IPS DF 6.9 (cell line): ENCODE results near the gene ERCC1.
"Not testable (repeated sequence)": the region's sequence is repeated elsewhere in the genome, so short reads cannot be mapped to it uniquely, and the experiment has no call there.

Experiments used
- DNase-seq: peaks from one replicate; pipeline ENCODE4 v3.0.0-alpha.2; 2013; ENCODE audit warnings: low read depth, low spot score
- H3K27ac ChIP-seq: one replicate; pipeline ENCODE4 v1.5.1; 2013; ENCODE audit warnings: low read length, control low read depth
- H3K27me3 ChIP-seq: 2 replicates; pipeline ENCODE4 v1.6.1; 2013; ENCODE audit warnings: mild to moderate bottlenecking, low read length; ENCODE audit not compliant: control insufficient read depth, insufficient read depth
- H3K36me3 ChIP-seq: 2 replicates; pipeline ENCODE4 v1.6.1; 2013; ENCODE audit warnings: low read length; ENCODE audit not compliant: control insufficient read depth, insufficient read depth
- H3K4me1 ChIP-seq: 2 replicates; pipeline ENCODE4 v1.6.1; 2013; ENCODE audit warnings: low read length; ENCODE audit not compliant: control insufficient read depth, insufficient read depth
- H3K4me3 ChIP-seq: 2 replicates; pipeline ENCODE4 v1.5.1; 2013; ENCODE audit warnings: mild to moderate bottlenecking, low read length
- H3K9me3 ChIP-seq: 2 replicates; pipeline ENCODE4 v1.6.1; 2013; ENCODE audit warnings: low read length, inconsistent platforms; ENCODE audit not compliant: control insufficient read depth, insufficient read depth
- WGBS: extraction: QIAGEN DNeasy Blood & Tissue Kit; methylation state at CpG from one replicate; pipeline ENCODE4 v1.1.7; 2013; ENCODE audit warnings: mixed read lengths, missing lambda C conversion rate; ENCODE audit not compliant: insufficient read length, insufficient coverage; 5-methylcytosine and 5-hydroxymethylcytosine counted together

Gene ERCC1

GRCh38 chr19:45429896-45430295 is 6.2 kb upstream of the ERCC1 start:
- not testable (repeated sequence) for H3K4me1 ChIP-seq, H3K9me3 ChIP-seq, H3K36me3 ChIP-seq, H3K4me3 ChIP-seq, H3K27me3 ChIP-seq, H3K27ac ChIP-seq, DNase-seq
- no CpG with 5 or more reads among the region's 11 CpGs for WGBS

- Histone ChIP-seq H3K9me3 (no peaks in the 10 kb centered on the region), H3K27ac (no peak overlapping the region), H3K27me3 (no peaks in the 10 kb centered on the region), H3K36me3 (no peaks in the 10 kb centered on the region), H3K4me3 (peak overlapping the region; percentile 65; the same call in 1 of the 2 replicates), H3K4me1 (no peaks in the 10 kb centered on the region)
- no CpG with 5 or more reads among the region's 73 CpGs for WGBS
- no peak for DNase-seq
Observed at GRCh38 chr19:45428384-45429231, 4.9 kb upstream of the ERCC1 start.

GRCh38 chr19:45424191-45425058 is 708 bp upstream of the ERCC1 start:
- no peaks in the 10 kb centered on the region for H3K27me3 ChIP-seq
- no peak for DNase-seq
- no peaks in the 10 kb centered on the region for H3K4me1 ChIP-seq
- H3K36me3 ChIP-seq: peaks cover 4% of the 10 kb centered on the region; the same call in 1 of the 2 replicates
- no CpG with 5 or more reads among the region's 24 CpGs for WGBS
- peak overlapping the region; percentile 80 for H3K27ac ChIP-seq
- H3K4me3 ChIP-seq: peak overlapping the region; percentile 65; the same call in 1 of the 2 replicates
- no peaks in the 10 kb centered on the region for H3K9me3 ChIP-seq

- no peak overlapping the region for H3K27ac ChIP-seq
- H3K27me3 ChIP-seq: no peaks in the 10 kb centered on the region
- peaks cover 6% of the 10 kb centered on the region; the same call in 1 of the 2 replicates for H3K36me3 ChIP-seq
- no peaks in the 10 kb centered on the region for H3K9me3 ChIP-seq
- no CpG with 5 or more reads among the region's 20 CpGs for WGBS
- H3K4me3 ChIP-seq: peak overlapping the region; percentile 65; the same call in 1 of the 2 replicates
- no peak for DNase-seq
- H3K4me1 ChIP-seq: no peaks in the 10 kb centered on the region
Observed at GRCh38 chr19:45423033-45423588, 606 bp downstream of the ERCC1 start.

- H3K27ac ChIP-seq: no peak overlapping the region
- WGBS: no CpG with 5 or more reads among the region's 6 CpGs
- no peaks in the 10 kb centered on the region for H3K4me1 ChIP-seq
Observed at GRCh38 chr19:45421947-45422498, 1.7 kb downstream of the ERCC1 start.

GRCh38 chr19:45420871-45421270 is 2.8 kb downstream of the ERCC1 start:
- WGBS: no CpG with 5 or more reads among the region's 6 CpGs
- H3K4me3 ChIP-seq: no peak overlapping the region
- H3K4me1 ChIP-seq: no peaks in the 10 kb centered on the region
- no peak overlapping the region for H3K27ac ChIP-seq
- H3K36me3 ChIP-seq: peaks cover 11% of the 10 kb centered on the region
- no peaks in the 10 kb centered on the region for H3K9me3 ChIP-seq
- DNase-seq: no peak
- H3K27me3 ChIP-seq: no peaks in the 10 kb centered on the region

More at GRCh38 chr19:45421947-45422498, 1.7 kb downstream of the ERCC1 start:
- Histone ChIP-seq H3K4me3 (no peak overlapping the region), H3K9me3 (no peaks in the 10 kb centered on the region), H3K36me3 (peaks cover 6% of the 10 kb centered on the region; the same call in 1 of the 2 replicates), H3K27me3 (no peaks in the 10 kb centered on the region)
- no peak for DNase-seq

GRCh38 chr19:45420356-45420755 is 3.4 kb downstream of the ERCC1 start:
- H3K36me3 ChIP-seq: peaks cover 13% of the 10 kb centered on the region
- no peaks in the 10 kb centered on the region for H3K4me1 ChIP-seq
- H3K27me3 ChIP-seq: no peaks in the 10 kb centered on the region
- H3K27ac ChIP-seq: no peak overlapping the region
- DNase-seq: no peak
- no peaks in the 10 kb centered on the region for H3K9me3 ChIP-seq
- no CpG with 5 or more reads among the region's 10 CpGs for WGBS
- no peak overlapping the region for H3K4me3 ChIP-seq

GRCh38 chr19:45419895-45420294 is 3.8 kb downstream of the ERCC1 start:
- Histone ChIP-seq H3K4me1 (no peaks in the 10 kb centered on the region), H3K9me3 (no peaks in the 10 kb centered on the region), H3K27me3 (no peaks in the 10 kb centered on the region), H3K36me3 (peaks cover 13% of the 10 kb centered on the region), H3K4me3 (no peak overlapping the region), H3K27ac (no peak overlapping the region)
- no CpG with 5 or more reads among the region's 3 CpGs for WGBS
- no peak for DNase-seq

- H3K27ac ChIP-seq: no peak overlapping the region
- WGBS: no CpG with 5 or more reads among the region's 4 CpGs
- no peaks in the 10 kb centered on the region for H3K4me1 ChIP-seq
- H3K9me3 ChIP-seq: no peaks in the 10 kb centered on the region
- H3K4me3 ChIP-seq: no peak overlapping the region
- peaks cover 17% of the 10 kb centered on the region for H3K36me3 ChIP-seq
- no peaks in the 10 kb centered on the region for H3K27me3 ChIP-seq
- no peak for DNase-seq
Observed at GRCh38 chr19:45419396-45419795, 4.3 kb downstream of the ERCC1 start.

GRCh38 chr19:45418802-45419201 is 4.9 kb downstream of the ERCC1 start:
- H3K27ac ChIP-seq: no peak overlapping the region

More at GRCh38 chr19:45418802-45419201, 4.9 kb downstream of the ERCC1 start:
- no peaks in the 10 kb centered on the region for H3K9me3 ChIP-seq
- no peaks in the 10 kb centered on the region for H3K27me3 ChIP-seq
- peaks cover 20% of the 10 kb centered on the region for H3K36me3 ChIP-seq
- no peak overlapping the region for H3K4me3 ChIP-seq
- no peak for DNase-seq
- no peaks in the 10 kb centered on the region for H3K4me1 ChIP-seq
- WGBS: no CpG with 5 or more reads among the region's 9 CpGs
